Smooth muscle cell (in vitro differentiated cells): ENCODE data around the gene NOP14. TPM values are rescaled to one million over a fixed set of nuclear protein-coding genes. Genes with fewer than 3 reads are reported as not detected.

Source experiments
- DNase-seq: peaks from one replicate; lab custom pipeline; 2025; ENCODE audit not compliant: unreplicated experiment; lab: John Stamatoyannopoulos, UW
- H2AFZ ChIP-seq: fragments of 200-600 bp; sonication (generic); 2 replicates; pipeline ENCODE4 v1.6.0; 2016; ENCODE audit warnings: antibody characterized with exemption, low read depth, mild to moderate bottlenecking
- H3F3A ChIP-seq: fragments of 200-600 bp; sonication (generic); 2 replicates; pipeline ENCODE4 v1.6.0; 2017; ENCODE audit warnings: antibody characterized with exemption, low read depth
- H3K27ac ChIP-seq: fragments of 200-600 bp; sonication (generic); 2 replicates; pipeline ENCODE4 v1.5.1; 2016; ENCODE audit warnings: low read depth, mild to moderate bottlenecking
- H3K27me3 ChIP-seq: fragments of 200-600 bp; sonication (generic); 2 replicates; pipeline ENCODE4 v1.6.1; 2016; ENCODE audit warnings: low read depth, mild to moderate bottlenecking
- H3K36me3 ChIP-seq: fragments of 200-600 bp; sonication (generic); 2 replicates; pipeline ENCODE4 v1.5.1; 2016; ENCODE audit warnings: low read depth
- H3K4me1 ChIP-seq: fragments of 200-600 bp; sonication (generic); 2 replicates; pipeline ENCODE4 v1.5.1; 2016; ENCODE audit warnings: low read depth
- H3K4me2 ChIP-seq: fragments of 200-600 bp; sonication (generic); 2 replicates; pipeline ENCODE4 v1.6.0; 2016; ENCODE audit warnings: mild to moderate bottlenecking
- H3K4me3 ChIP-seq: fragments of 200-600 bp; sonication (generic); 2 replicates; pipeline ENCODE4 v1.5.1; 2016; ENCODE audit warnings: mild to moderate bottlenecking
- H3K79me2 ChIP-seq: fragments of 200-600 bp; sonication (generic); 2 replicates; pipeline ENCODE4 v1.6.0; 2016; ENCODE audit warnings: low read depth, mild to moderate bottlenecking
- H3K9ac ChIP-seq: fragments of 200-600 bp; sonication (generic); 2 replicates; pipeline ENCODE4 v1.6.0; 2016; ENCODE audit warnings: low read depth
- H3K9me3 ChIP-seq: fragments of 200-600 bp; sonication (generic); replicated peaks from 2 replicates; pipeline ENCODE4 v1.5.1; 2016; ENCODE audit warnings: low read depth
- H4K20me1 ChIP-seq: fragments of 200-600 bp; sonication (generic); 2 replicates; pipeline ENCODE4 v1.6.0; 2016; ENCODE audit warnings: low read depth
- CTCF ChIP-seq: fragments of 200-600 bp; sonication (generic); IDR thresholded peaks from 2 replicates; pipeline ENCODE4 v1.5.1; 2017; ENCODE audit warnings: borderline replicate concordance, mild to moderate bottlenecking, antibody characterized with exemption; ENCODE audit not compliant: insufficient read depth, poor library complexity, severe bottlenecking
- WGBS: methylation state at CpG from one replicate; pipeline ENCODE4 v1.1.7; 2016; ENCODE audit warnings: low lambda C conversion rate; 5-methylcytosine and 5-hydroxymethylcytosine counted together
- polyA plus RNA-seq: library from polyadenylated mRNA; unstranded; fragments of >200 nt; fragmentation: Nextera tagmentation; extraction: Ambion mirVana; gene quantifications from 2 replicates; pipeline ENCODE4 v1.2.1, GENCODE V29; 2016
- total RNA-seq: library from RNA; depleted of rRNA; stranded (reverse); fragments of >200 nt; gene quantifications from 2 replicates; pipeline ENCODE4 v1.2.3, GENCODE V29; 2014

The NOP14 gene
- total and polyA plus RNA-seq, 2 experiments from 2014 or later: 10.9 to 18.5 TPM

- peaks cover 25% of the 10 kb centered on the region for H4K20me1 ChIP-seq
- DNase-seq: no peak
- peaks cover 10% of the 10 kb centered on the region for H3F3A ChIP-seq
- no peaks in the 10 kb centered on the region for H3K36me3 ChIP-seq
- H2AFZ ChIP-seq: peak overlapping the region; percentile 68
- H3K79me2 ChIP-seq: peaks cover 49% of the 10 kb centered on the region
- H3K9me3 ChIP-seq: no peaks in the 10 kb centered on the region
- 7% methylated on average over 34 of the region's 38 CpGs for WGBS
- no peaks in the 10 kb centered on the region for H3K27me3 ChIP-seq
- H3K27ac ChIP-seq: peak overlapping the region; percentile 92
- H3K4me1 ChIP-seq: peaks cover 20% of the 10 kb centered on the region
- H3K4me2 ChIP-seq: peak overlapping the region; percentile 88
- H3K9ac ChIP-seq: peak overlapping the region; percentile 87
- H3K4me3 ChIP-seq: peak overlapping the region; percentile 90
- peak; percentile 1 for TF ChIP-seq CTCF
Measured at GRCh38 chr4:2963966-2964471, 813 bp upstream of the NOP14 start.

- Histone ChIP-seq H3K9me3 (no peaks in the 10 kb centered on the region), H3K79me2 (peaks cover 62% of the 10 kb centered on the region), H3K9ac (peak overlapping the region; percentile 96), H2AFZ (peak overlapping the region; percentile 90), H3K4me3 (peak overlapping the region; percentile 90), H4K20me1 (peaks cover 38% of the 10 kb centered on the region), H3K27me3 (no peaks in the 10 kb centered on the region), H3K4me1 (peaks cover 32% of the 10 kb centered on the region), H3K4me2 (peak overlapping the region; percentile 88), H3F3A (peaks cover 15% of the 10 kb centered on the region), H3K27ac (peak overlapping the region; percentile 92), H3K36me3 (no peaks in the 10 kb centered on the region)
- no peak for TF ChIP-seq CTCF
- DNase-seq: peak; percentile 58
- WGBS: 1% methylated on average over 40 of the region's 40 CpGs
Measured at GRCh38 chr4:2962614-2963174, 512 bp downstream of the NOP14 start.

GRCh38 chr4:2961811-2962441, 1.3 kb downstream of the NOP14 start:
- H4K20me1 ChIP-seq: peaks cover 44% of the 10 kb centered on the region
- peaks cover 19% of the 10 kb centered on the region for H3F3A ChIP-seq
- peaks cover 66% of the 10 kb centered on the region for H3K79me2 ChIP-seq
- H3K9me3 ChIP-seq: no peaks in the 10 kb centered on the region
- no peak for TF ChIP-seq CTCF
- H3K4me2 ChIP-seq: peak overlapping the region; percentile 88
- no peaks in the 10 kb centered on the region for H3K27me3 ChIP-seq
- H3K4me1 ChIP-seq: peaks cover 32% of the 10 kb centered on the region
- H3K27ac ChIP-seq: peak overlapping the region; percentile 92
- no peaks in the 10 kb centered on the region for H3K36me3 ChIP-seq
- no peak overlapping the region for H2AFZ ChIP-seq
- DNase-seq: no peak
- H3K9ac ChIP-seq: peak overlapping the region; percentile 96
- peak overlapping the region; percentile 90 for H3K4me3 ChIP-seq
- 62% methylated on average over 14 of the region's 14 CpGs for WGBS
